IMR-90 (cell line): ENCODE results near the gene MLKL. TPM values are rescaled to one million over a fixed set of nuclear protein-coding genes. Genes with fewer than 3 reads are reported as not detected.

Experiments used
- ATAC-seq: fragments of 200-7000 bp; cut with Tn5 transposase; 2 replicates; pipeline ENCODE4 v1.9.1; 2020; ENCODE audit warnings: low read depth, mild to moderate bottlenecking, moderate library complexity
- BruUV-seq: library from RNA; stranded (reverse); fragments of 400-500 nt; replicated peaks from 2 replicates; lab custom pipeline; 2021; lab: Mats Ljungman, UMichigan
- CTCF ChIA-PET: fragments of 300-600 bp; formaldehyde crosslinking; extraction: SDS; loops from one replicate; lab custom pipeline; 2021; ENCODE audit warnings: antibody characterized with exemption; lab: Yijun Ruan, JAX
- POLR2A ChIA-PET: fragments of 300-600 bp; sonication (Branson Sonifier 250); formaldehyde crosslinking; loops from one replicate; lab custom pipeline; 2022; ENCODE audit warnings: antibody characterized with exemption; ENCODE audit not compliant: unreplicated experiment; lab: Charles Lee
- DNase-seq: peaks from one replicate; pipeline ENCODE4 v3.0.0; 2013
- H2AFZ ChIP-seq: replicated peaks from 2 replicates; pipeline ENCODE3; 2013; ENCODE audit warnings: low read length, mild to moderate bottlenecking; ENCODE audit not compliant: poor library complexity
- H2AK5ac ChIP-seq: 2 replicates; pipeline ENCODE4 v1.6.1; 2013; ENCODE audit warnings: low read depth, low read length, inconsistent platforms
- H2AK9ac ChIP-seq: replicated peaks from 2 replicates; pipeline ENCODE3; 2013; ENCODE audit warnings: mild to moderate bottlenecking, low read depth, low read length, moderate library complexity; ENCODE audit not compliant: poor library complexity
- H2BK120ac ChIP-seq: 2 replicates; pipeline ENCODE4 v1.6.1; 2013; ENCODE audit warnings: low read depth, low read length, inconsistent platforms
- H2BK15ac ChIP-seq: 3 replicates; pipeline ENCODE4 v1.6.1; 2013; ENCODE audit warnings: low read depth, low read length, inconsistent platforms
- H2BK20ac ChIP-seq: 2 replicates; pipeline ENCODE4 v1.6.1; 2013; ENCODE audit warnings: low read depth, mild to moderate bottlenecking, inconsistent platforms, low read length, moderate library complexity
- H2BK5ac ChIP-seq: 2 replicates; pipeline ENCODE4 v1.6.1; 2013; ENCODE audit warnings: mild to moderate bottlenecking, low read depth, low read length, inconsistent platforms; ENCODE audit not compliant: poor library complexity, severe bottlenecking
- H3K14ac ChIP-seq: replicated peaks from 2 replicates; pipeline ENCODE4 v1.6.1; 2013; ENCODE audit warnings: low read depth, low read length, inconsistent platforms
- H3K18ac ChIP-seq: 2 replicates; pipeline ENCODE4 v1.6.1; 2013; ENCODE audit warnings: low read depth, low read length, control low read depth
- H3K23ac ChIP-seq: 2 replicates; pipeline ENCODE4 v1.6.1; 2013; ENCODE audit warnings: low read depth, low read length, inconsistent platforms
- H3K27ac ChIP-seq: 2 replicates; pipeline ENCODE4 v1.5.1; 2013; ENCODE audit warnings: mild to moderate bottlenecking, control low read depth, low read length; ENCODE audit not compliant: insufficient read depth
- H3K27me3 ChIP-seq: 2 replicates; pipeline ENCODE4 v1.6.1; 2013; ENCODE audit warnings: low read length; ENCODE audit not compliant: control insufficient read depth, insufficient read depth
- H3K36me3 ChIP-seq: 2 replicates; pipeline ENCODE4 v1.6.1; 2013; ENCODE audit warnings: low read length, mixed read lengths; ENCODE audit not compliant: control insufficient read depth, insufficient read depth
- H3K4ac ChIP-seq: 2 replicates; pipeline ENCODE4 v1.6.1; 2013; ENCODE audit warnings: low read depth, low read length, inconsistent platforms
- H3K4me1 ChIP-seq: 2 replicates; pipeline ENCODE4 v1.6.1; 2013; ENCODE audit warnings: low read length, mixed read lengths; ENCODE audit not compliant: control insufficient read depth, insufficient read depth
- H3K4me2 ChIP-seq: 2 replicates; pipeline ENCODE4 v1.6.1; 2013; ENCODE audit warnings: low read depth, mild to moderate bottlenecking, control low read depth, low read length, moderate library complexity
- H3K4me3 ChIP-seq: 2 replicates; pipeline ENCODE4 v1.5.1; 2013; ENCODE audit warnings: low read depth, mild to moderate bottlenecking, control low read depth, low read length, moderate library complexity; ENCODE audit not compliant: insufficient read depth
- H3K56ac ChIP-seq: 2 replicates; pipeline ENCODE4 v1.6.1; 2013; ENCODE audit warnings: low read length, inconsistent platforms; ENCODE audit not compliant: insufficient read depth; ENCODE audit errors: extremely low read depth
- H3K79me1 ChIP-seq, 2 experiments: 2 replicates each; pipeline ENCODE4 v1.6.1; 2013; ENCODE audit warnings: low read length in 2 of 2, inconsistent platforms in 1 of 2, low read depth in 1 of 2
- H3K9ac ChIP-seq: 2 replicates; pipeline ENCODE4 v1.6.1; 2013; ENCODE audit warnings: low read depth, low read length, control low read depth
- H3K9me1 ChIP-seq: 2 replicates; pipeline ENCODE4 v1.6.1; 2013; ENCODE audit warnings: low read length, inconsistent platforms; ENCODE audit not compliant: insufficient read depth
- H3K9me3 ChIP-seq: 2 replicates; pipeline ENCODE4 v1.6.1; 2013; ENCODE audit warnings: low read length; ENCODE audit not compliant: control insufficient read depth, insufficient read depth
- H4K20me1 ChIP-seq: 2 replicates; pipeline ENCODE4 v1.6.1; 2013; ENCODE audit warnings: low read length, inconsistent platforms; ENCODE audit not compliant: insufficient read depth
- H4K5ac ChIP-seq: 2 replicates; pipeline ENCODE4 v1.6.1; 2013; ENCODE audit warnings: mild to moderate bottlenecking, low read depth, low read length, control low read depth
- H4K8ac ChIP-seq, 2 experiments: 2 replicates each; pipeline ENCODE4 v1.6.1; 2013; ENCODE audit warnings: low read depth in 2 of 2, low read length in 2 of 2, control low read depth in 1 of 2, inconsistent platforms in 1 of 2
- H4K91ac ChIP-seq: 2 replicates; pipeline ENCODE4 v1.6.1; 2013; ENCODE audit warnings: low read depth, low read length, inconsistent platforms; ENCODE audit not compliant: insufficient read depth
- BHLHE40 ChIP-seq: fragments of 150-350 bp; IDR thresholded peaks from 2 replicates; pipeline ENCODE4 v1.6.1; 2016; ENCODE audit warnings: mild to moderate bottlenecking, low read depth, low read length
- CHD1 ChIP-seq: IDR thresholded peaks from 2 replicates; pipeline ENCODE4 v1.6.1; 2012; ENCODE audit warnings: low read depth, low read length, improper control_type of control experiment
- CTCF ChIP-seq: conservative IDR thresholded peaks from 2 replicates; pipeline ENCODE4 v1.5.1; 2012; ENCODE audit warnings: mild to moderate bottlenecking, low read depth, low read length, improper control_type of control experiment
- FOS ChIP-seq: fragments of 150-350 bp; IDR thresholded peaks from 2 replicates; pipeline ENCODE4 v1.6.1; 2016; ENCODE audit warnings: low read depth, low read length
- MXI1 ChIP-seq: IDR thresholded peaks from 2 replicates; pipeline ENCODE4 v1.6.1; 2012; ENCODE audit warnings: low read depth, mild to moderate bottlenecking, low read length, moderate library complexity, borderline replicate concordance
- POLR2A ChIP-seq: IDR thresholded peaks from 2 replicates; pipeline ENCODE4 v1.6.1; 2012; ENCODE audit warnings: mild to moderate bottlenecking, low read depth, low read length
- RAD21 ChIP-seq: IDR thresholded peaks from 2 replicates; pipeline ENCODE4 v1.6.1; 2012; ENCODE audit warnings: low read length, improper control_type of control experiment
- RCOR1 ChIP-seq: IDR thresholded peaks from 2 replicates; pipeline ENCODE4 v1.6.1; 2012; ENCODE audit warnings: mild to moderate bottlenecking, low read length, improper control_type of control experiment; ENCODE audit not compliant: insufficient replicate concordance
- SMC3 ChIP-seq: fragments of 150-350 bp; IDR thresholded peaks from 2 replicates; pipeline ENCODE4 v1.6.1; 2016; ENCODE audit warnings: low read depth, mild to moderate bottlenecking, antibody characterized with exemption, low read length, moderate library complexity
- WGBS, 2 experiments: methylation state at CpG; one replicate each; pipeline versions ENCODE4 v1.1.5 to v1.1.7; 2013; ENCODE audit warnings: missing lambda C conversion rate in 2 of 2; ENCODE audit not compliant: insufficient read length in 1 of 2; ENCODE audit errors: extremely low coverage in 2 of 2; 5-methylcytosine and 5-hydroxymethylcytosine counted together
- dilution Hi-C: fragments of 300-500 bp; cut with HindIII; formaldehyde crosslinking; loops from one replicate; pipeline ENCODE4 v1.14.3; 2018; ENCODE audit warnings: low sequenced_read_pairs; ENCODE audit not compliant: unreplicated experiment
- in situ Hi-C: fragments of 300-500 bp; cut with MboI; formaldehyde crosslinking; loops from 3 replicates; pipeline ENCODE4 v1.14.3; 2019; ENCODE audit warnings: low sequenced_read_pairs, inconsistent platforms, mixed read lengths
- intact Hi-C: fragments of 100-400 bp; cut with micrococcal nuclease; formaldehyde crosslinking; loops from 2 replicates; pipeline ENCODE4 v1.10.0; 2022
- polyA plus RNA-seq, 3 experiments: library from polyadenylated mRNA; depleted of rRNA; stranded (reverse); fragments of >200 nt; gene quantifications; 2 replicates each; pipeline ENCODE4 v1.2.3, GENCODE V29; 2012; ENCODE audit warnings: low replicate concordance in 1 of 3
- total RNA-seq: library from RNA; depleted of rRNA; stranded (reverse); fragments of >200 nt; gene quantifications from 2 replicates; pipeline ENCODE4 v1.2.3, GENCODE V29; 2012
- TF ChIP-seq, protein P1 (sequence below): fragments of 150-350 bp; IDR thresholded peaks from 2 replicates; pipeline ENCODE4 v1.6.1; 2016; ENCODE audit warnings: low read depth, mild to moderate bottlenecking, low read length, moderate library complexity, borderline replicate concordance

The MLKL gene
- total and polyA plus RNA-seq, 2 of the 4 experiments (the other 2 are of a cell fraction) = 3.6 to 4.5 TPM

GRCh38 chr16:74724820-74725549 is 24.3 kb upstream of the MLKL start:
- peaks cover 2% of the 10 kb centered on the region; the same call in 1 of the 2 replicates for H3K27me3 ChIP-seq
- TF ChIP-seq RCOR1 (no peak), SMC3 (peak; percentile 34; the same call in 1 of the 2 replicates), CTCF (peak; percentile 44), CHD1 (no peak), POLR2A (no peak), MXI1 (peak; percentile 22; the same call in 1 of the 2 replicates), RAD21 (peak; percentile 38), FOS (peak; percentile 64), BHLHE40 (peak; percentile 44; the same call in 1 of the 2 replicates)
- TF ChIP-seq, protein P1, sequence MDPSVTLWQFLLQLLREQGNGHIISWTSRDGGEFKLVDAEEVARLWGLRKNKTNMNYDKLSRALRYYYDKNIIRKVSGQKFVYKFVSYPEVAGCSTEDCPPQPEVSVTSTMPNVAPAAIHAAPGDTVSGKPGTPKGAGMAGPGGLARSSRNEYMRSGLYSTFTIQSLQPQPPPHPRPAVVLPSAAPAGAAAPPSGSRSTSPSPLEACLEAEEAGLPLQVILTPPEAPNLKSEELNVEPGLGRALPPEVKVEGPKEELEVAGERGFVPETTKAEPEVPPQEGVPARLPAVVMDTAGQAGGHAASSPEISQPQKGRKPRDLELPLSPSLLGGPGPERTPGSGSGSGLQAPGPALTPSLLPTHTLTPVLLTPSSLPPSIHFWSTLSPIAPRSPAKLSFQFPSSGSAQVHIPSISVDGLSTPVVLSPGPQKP = no peak
- H2AK5ac ChIP-seq = peak overlapping the region; percentile 45; the same call in 1 of the 2 replicates
- H4K8ac ChIP-seq = peak overlapping the region in 1 of 2 experiments; percentile 69; a peak in 2 of 4 replicates
- peak overlapping the region; percentile 64; the same call in 1 of the 2 replicates for H3K4ac ChIP-seq
- peaks cover 10% of the 10 kb centered on the region for H3K4me1 ChIP-seq
- H2BK120ac ChIP-seq = no peak overlapping the region
- no peaks in the 10 kb centered on the region for H3K36me3 ChIP-seq
- ChIA-PET CTCF (interaction anchor here (0.6 to 3.5 kb wide), 9 partner anchors 10 to 139 kb away, joined by 3 to 14 read pairs (median 5); no protein-coding TSS in a partner anchor), POLR2A (interaction anchor here (0.5 kb wide), 1 partner anchor 112 kb away, joined by 3 read pairs; no protein-coding TSS in a partner anchor)
- H3K4me3 ChIP-seq = no peak overlapping the region
- DNase-seq (peak; percentile 82), ATAC-seq (peak; percentile 99)
- H3K9me1 ChIP-seq = no peaks in the 10 kb centered on the region; the same call in 1 of the 2 replicates
- H3K9ac ChIP-seq = no peak overlapping the region
- no CpG with 5 or more reads among the region's 19 CpGs for WGBS, 2 experiments
- dilution Hi-C loops = no loop called here
- H3K56ac ChIP-seq = no peak overlapping the region
- H2BK5ac ChIP-seq = peak overlapping the region; percentile 17
- H3K9me3 ChIP-seq = peaks cover 4% of the 10 kb centered on the region; the same call in 1 of the 2 replicates
- no peak overlapping the region for H2BK20ac ChIP-seq
- no peak overlapping the region for H3K27ac ChIP-seq
- no peaks in the 10 kb centered on the region for H3K79me1 ChIP-seq
- H2BK15ac ChIP-seq = no peak overlapping the region; the same call in 2 of the 3 replicates
- no TSS peak for BruUV-seq
- H3K18ac ChIP-seq = no peak overlapping the region
- H4K91ac ChIP-seq = no peak overlapping the region; the same call in 1 of the 2 replicates
- H3K23ac ChIP-seq = no peak overlapping the region
- H3K4me2 ChIP-seq = 0 out of 2 replicates have a peak overlapping the region, but pooled peaks have one; percentile 2
- in situ Hi-C loops = no loop called here
- H2AFZ ChIP-seq = peak overlapping the region; percentile 80
- no peaks in the 10 kb centered on the region for H4K20me1 ChIP-seq
- no peak overlapping the region for H4K5ac ChIP-seq
- intact Hi-C loops = no loop called here
- no peak overlapping the region for H3K14ac ChIP-seq
- peak overlapping the region; percentile 21 for H2AK9ac ChIP-seq
